Coronary artery (tissue), 2 donors: ENCODE data around the gene MYO5B.

ENCODE experiments used
- DNase-seq: peaks from one replicate; pipeline ENCODE4 v3.0.0-alpha.2; 2017; ENCODE audit warnings: low spot score
- H3K27ac ChIP-seq, 2 donors: fragments of 200-600 bp; sonication (generic); one replicate each; pipeline ENCODE4 v1.5.1; 2016 to 2019
- H3K4me3 ChIP-seq: fragments of 200-600 bp; sonication (generic); 2 replicates; pipeline ENCODE4 v1.5.1; 2016; ENCODE audit warnings: mild to moderate bottlenecking, moderate library complexity
- TF ChIP-seq, protein P1 (sequence below): fragments of 200-600 bp; sonication (generic); IDR thresholded peaks from one replicate; pipeline ENCODE4 v1.5.1; 2019; ENCODE audit warnings: antibody characterized with exemption

The MYO5B gene

DNA sequence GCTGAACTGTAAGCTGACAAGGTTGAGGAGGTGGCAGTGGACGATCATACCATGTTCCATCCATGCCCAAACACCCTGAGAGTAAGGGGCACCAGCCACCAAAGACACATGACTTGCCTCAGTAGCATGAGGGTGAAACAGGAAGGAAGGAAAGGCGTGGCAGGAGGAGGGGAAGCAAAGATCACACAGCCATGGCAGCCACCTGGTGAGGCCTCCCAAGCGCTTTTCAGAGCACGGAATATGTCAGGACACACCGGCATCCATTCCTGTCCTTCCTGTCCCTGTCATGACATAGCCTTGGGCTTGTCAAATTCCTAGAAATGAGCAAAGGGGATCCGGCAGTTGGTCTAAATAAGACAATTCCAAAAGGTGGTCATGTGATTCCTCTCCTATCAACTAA, 118.7 kb downstream of the MYO5B start:
- Histone ChIP-seq H3K27ac (no peak overlapping the region), H3K4me3 (no peak overlapping the region)
- TF ChIP-seq, protein P1, sequence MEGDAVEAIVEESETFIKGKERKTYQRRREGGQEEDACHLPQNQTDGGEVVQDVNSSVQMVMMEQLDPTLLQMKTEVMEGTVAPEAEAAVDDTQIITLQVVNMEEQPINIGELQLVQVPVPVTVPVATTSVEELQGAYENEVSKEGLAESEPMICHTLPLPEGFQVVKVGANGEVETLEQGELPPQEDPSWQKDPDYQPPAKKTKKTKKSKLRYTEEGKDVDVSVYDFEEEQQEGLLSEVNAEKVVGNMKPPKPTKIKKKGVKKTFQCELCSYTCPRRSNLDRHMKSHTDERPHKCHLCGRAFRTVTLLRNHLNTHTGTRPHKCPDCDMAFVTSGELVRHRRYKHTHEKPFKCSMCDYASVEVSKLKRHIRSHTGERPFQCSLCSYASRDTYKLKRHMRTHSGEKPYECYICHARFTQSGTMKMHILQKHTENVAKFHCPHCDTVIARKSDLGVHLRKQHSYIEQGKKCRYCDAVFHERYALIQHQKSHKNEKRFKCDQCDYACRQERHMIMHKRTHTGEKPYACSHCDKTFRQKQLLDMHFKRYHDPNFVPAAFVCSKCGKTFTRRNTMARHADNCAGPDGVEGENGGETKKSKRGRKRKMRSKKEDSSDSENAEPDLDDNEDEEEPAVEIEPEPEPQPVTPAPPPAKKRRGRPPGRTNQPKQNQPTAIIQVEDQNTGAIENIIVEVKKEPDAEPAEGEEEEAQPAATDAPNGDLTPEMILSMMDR, result no peak
- no peak for DNase-seq

DNA sequence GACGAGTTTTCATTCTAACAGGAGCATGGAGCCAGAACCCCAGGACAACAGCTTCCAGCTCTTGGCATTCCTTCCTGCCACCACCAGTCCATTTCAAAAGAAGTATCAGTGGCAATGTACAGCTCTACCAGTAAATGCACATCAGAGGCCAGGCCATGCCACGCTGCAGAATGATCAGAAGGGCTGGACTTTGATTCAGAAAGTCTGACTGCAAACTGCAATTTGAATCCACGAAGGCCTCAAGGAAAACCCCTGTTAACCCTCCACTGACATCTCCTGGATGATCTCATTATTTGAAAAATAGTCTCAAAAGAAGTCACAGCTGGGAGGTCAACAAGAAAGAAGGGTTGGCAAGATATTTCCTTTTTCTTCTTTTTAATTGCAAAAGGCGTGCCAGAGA, 119.2 kb downstream of the MYO5B start:
- no peak for DNase-seq
- no peak overlapping the region for H3K4me3 ChIP-seq
- TF ChIP-seq, protein P1, result no peak
- H3K27ac ChIP-seq, result no peak overlapping the region

DNA sequence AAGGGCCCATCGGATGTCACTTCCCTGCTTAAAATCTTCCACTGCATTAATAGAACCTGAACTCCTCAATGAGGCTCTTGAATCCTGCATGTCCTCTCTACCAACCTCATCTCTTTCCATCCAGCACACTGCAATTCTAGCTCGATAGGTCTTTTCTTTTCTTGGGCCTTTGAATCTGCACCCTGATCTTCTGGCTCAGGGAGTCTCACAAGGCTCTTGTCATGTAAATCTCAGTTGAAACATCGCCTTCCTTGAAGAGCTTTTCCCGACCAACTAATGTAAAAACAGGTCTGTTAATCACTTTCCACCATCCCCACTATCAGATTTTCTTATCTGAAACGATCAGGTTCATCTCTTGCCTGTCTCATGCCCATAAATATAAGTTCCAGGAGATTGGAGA, 120.5 kb downstream of the MYO5B start:
- Histone ChIP-seq H3K27ac (no peak overlapping the region), H3K4me3 (no peak overlapping the region)
- TF ChIP-seq, protein P1, result no peak
- DNase-seq, result no peak

DNA sequence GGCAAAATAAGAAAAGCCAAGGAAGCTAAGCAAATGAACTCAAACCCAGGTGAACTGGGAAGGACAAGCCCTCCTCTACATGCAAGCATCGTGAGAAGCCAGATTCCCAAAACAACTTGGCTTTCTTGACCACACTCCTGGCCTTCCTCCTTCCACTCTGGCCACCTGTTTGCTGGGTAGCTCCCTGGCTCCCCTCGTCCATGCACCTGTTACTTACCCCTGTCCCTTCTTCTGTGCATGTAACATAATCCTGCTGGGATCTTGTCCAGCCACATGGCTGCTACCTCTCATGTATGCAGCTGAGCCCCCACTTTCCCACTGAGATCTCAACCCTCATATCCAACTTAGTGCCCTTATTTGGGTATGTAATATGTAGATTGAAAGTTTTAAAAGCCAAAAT, 121.6 kb downstream of the MYO5B start:
- TF ChIP-seq, protein P1, result no peak
- no peak for DNase-seq
- H3K27ac ChIP-seq, result no peak overlapping the region
- H3K4me3 ChIP-seq, result no peak overlapping the region

DNA sequence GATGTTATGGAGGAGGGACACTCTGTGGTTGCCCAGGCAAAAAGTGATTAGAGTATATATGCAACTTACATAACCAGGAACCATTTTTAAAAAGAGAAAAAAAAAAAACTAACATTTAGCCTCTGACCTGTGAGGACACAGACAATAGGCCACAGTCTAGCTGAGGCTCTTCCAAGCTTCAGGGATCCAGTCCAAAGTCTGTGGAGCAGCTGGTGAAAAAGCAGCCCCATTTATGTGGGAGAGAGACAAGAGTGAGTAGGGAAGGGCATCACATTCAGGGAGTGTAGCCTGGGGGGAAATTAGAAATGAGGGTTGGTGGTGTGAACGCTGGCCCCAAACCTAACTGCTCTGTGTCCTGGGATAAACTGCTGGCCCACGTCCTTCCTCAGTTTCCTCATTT, 122.8 kb downstream of the MYO5B start:
- TF ChIP-seq, protein P1, result no peak
- no peak overlapping the region for H3K27ac ChIP-seq
- no peak overlapping the region for H3K4me3 ChIP-seq
- no peak for DNase-seq

DNA sequence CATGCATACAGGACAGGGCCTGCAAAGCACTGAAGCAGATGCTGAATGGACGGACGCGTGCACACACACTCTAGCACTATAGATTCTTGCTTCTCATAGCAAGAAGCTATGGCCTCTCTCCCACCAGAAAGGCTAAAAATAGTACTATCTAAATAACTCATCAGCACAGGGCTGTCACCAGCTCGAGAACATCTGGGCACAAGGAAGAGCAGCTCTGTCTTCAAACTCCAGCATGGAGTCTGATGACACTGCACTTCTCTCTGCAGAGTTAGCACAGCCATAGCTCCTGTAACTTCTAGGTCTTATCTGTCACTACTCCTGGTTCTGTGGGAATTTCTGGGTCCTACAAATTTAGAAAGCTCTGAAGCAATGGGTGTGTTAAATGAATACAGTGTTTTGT, 123.5 kb downstream of the MYO5B start:
- TF ChIP-seq, protein P1, result no peak
- no peak overlapping the region for H3K27ac ChIP-seq
- no peak for DNase-seq
- H3K4me3 ChIP-seq, result no peak overlapping the region

DNA sequence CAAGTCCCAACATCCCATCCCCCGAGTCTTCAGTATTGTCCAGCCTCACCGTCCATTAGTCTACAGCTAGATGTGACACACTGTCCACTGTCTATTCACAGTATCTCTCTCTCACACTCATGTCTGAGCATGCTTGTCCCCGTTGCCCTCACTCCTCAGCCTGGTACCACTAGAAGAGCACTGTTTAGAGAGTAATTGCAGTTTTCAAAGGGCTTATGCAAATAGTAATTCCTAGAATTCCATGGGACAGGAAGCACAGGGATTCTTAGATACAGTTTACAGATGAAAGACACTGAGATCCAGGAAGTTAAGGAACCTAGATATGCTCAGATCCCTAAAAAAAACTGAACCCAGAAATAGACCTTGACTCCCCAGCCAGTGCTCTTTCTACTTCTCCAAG, 125.5 kb downstream of the MYO5B start:
- no peak for DNase-seq
- TF ChIP-seq, protein P1, result no peak
- no peak overlapping the region for H3K27ac ChIP-seq

More for the DNA sequence above, 125.5 kb downstream of the MYO5B start:
- no peak overlapping the region for H3K4me3 ChIP-seq
